GM18507 (cell line): ENCODE measurements around the gene AGAP6.
"Not testable (repeated sequence)": the region's sequence is repeated elsewhere in the genome, so short reads cannot be mapped to it uniquely, and the experiment has no call there.

ENCODE experiments used
- DNase-seq: peaks from one replicate; pipeline ENCODE4 v3.0.0; 2011; ENCODE audit warnings: low read depth; ENCODE audit not compliant: insufficient read length; ENCODE audit errors: extremely low spot score
- FAIRE-seq: peaks from 2 replicates; lab custom pipeline; 2011; peaks lifted over from hg19 to GRCh38; lab: Jason Lieb, UNC

The AGAP6 gene

GRCh38 chr10:49988376-49988775, at the start of gene AGAP6:
AGAP6 (plus strand) TSS chr10:49988406; CDS start chr10:49988716, 310 bp downstream.
- DNase-seq, FAIRE-seq: not testable (repeated sequence)

- peak; percentile 86 for FAIRE-seq
- DNase-seq = peak; percentile 25
Observed at GRCh38 chr10:49941447-49942338, 46.5 kb upstream of the AGAP6 start, which contains the start of the genes PARG and TIMM23B. PARG (minus strand) TSS chr10:49942027; CDS start chr10:49941725, 302 bp downstream. TIMM23B (plus strand) TSS chr10:49942053; CDS start chr10:49942195, 142 bp downstream.

- DNase-seq, FAIRE-seq: not testable (repeated sequence)
Observed at GRCh38 chr10:49942339-49942705, 45.9 kb upstream of the AGAP6 start.

GRCh38 chr10:49943607-49944006, 44.6 kb upstream of the AGAP6 start:
- DNase-seq, FAIRE-seq: not testable (repeated sequence)

- not testable (repeated sequence) for DNase-seq
- peak; percentile 50 for FAIRE-seq
Observed at GRCh38 chr10:49948142-49948541, 40.1 kb upstream of the AGAP6 start.

- not testable (repeated sequence) for DNase-seq, FAIRE-seq
Observed at GRCh38 chr10:49948737-49949136, 39.5 kb upstream of the AGAP6 start.

- not testable (repeated sequence) for FAIRE-seq, DNase-seq
Observed at GRCh38 chr10:49952006-49952405, 36.2 kb upstream of the AGAP6 start.

- DNase-seq, FAIRE-seq: not testable (repeated sequence)
Observed at GRCh38 chr10:49953122-49953521, 35.1 kb upstream of the AGAP6 start.

GRCh38 chr10:49970331-49970857, 17.8 kb upstream of the AGAP6 start:
- DNase-seq, FAIRE-seq: not testable (repeated sequence)

- not testable (repeated sequence) for DNase-seq, FAIRE-seq
Observed at GRCh38 chr10:49971466-49971865, 16.7 kb upstream of the AGAP6 start.

- FAIRE-seq, DNase-seq: not testable (repeated sequence)
Observed at GRCh38 chr10:49972094-49972493, 16.1 kb upstream of the AGAP6 start.

- not testable (repeated sequence) for FAIRE-seq, DNase-seq
Observed at GRCh38 chr10:49977756-49978155, 10.4 kb upstream of the AGAP6 start.

GRCh38 chr10:49987207-49987606, 999 bp upstream of the AGAP6 start:
- not testable (repeated sequence) for DNase-seq, FAIRE-seq

GRCh38 chr10:49995321-49995720, 7.1 kb downstream of the AGAP6 start:
- FAIRE-seq, DNase-seq: not testable (repeated sequence)

- not testable (repeated sequence) for DNase-seq, FAIRE-seq
Observed at GRCh38 chr10:50014024-50014423, 25.8 kb downstream of the AGAP6 start.

GRCh38 chr10:50015596-50016220, 27.5 kb downstream of the AGAP6 start:
- FAIRE-seq, DNase-seq: not testable (repeated sequence)

GRCh38 chr10:50016926-50017325, 28.7 kb downstream of the AGAP6 start:
- FAIRE-seq, DNase-seq: not testable (repeated sequence)

GRCh38 chr10:50017646-50018045, 29.4 kb downstream of the AGAP6 start:
- FAIRE-seq, DNase-seq: not testable (repeated sequence)

GRCh38 chr10:50019279-50019678, 31.1 kb downstream of the AGAP6 start:
- DNase-seq, FAIRE-seq: not testable (repeated sequence)
